Germinal center (tissue), 1 donor: Measurements from ENCODE around the gene FXN.
A peak's percentile ranks its signal among the peaks of the same experiment; 100 is the strongest.
"Not testable (repeated sequence)": the region's sequence is repeated elsewhere in the genome, so short reads cannot be mapped to it uniquely, and the experiment has no call there.

Experiments used
- DNase-seq: peaks from one replicate; pipeline ENCODE4 v3.0.0; 2012; ENCODE audit warnings: mixed read lengths, low spot score

Gene FXN

DNA sequence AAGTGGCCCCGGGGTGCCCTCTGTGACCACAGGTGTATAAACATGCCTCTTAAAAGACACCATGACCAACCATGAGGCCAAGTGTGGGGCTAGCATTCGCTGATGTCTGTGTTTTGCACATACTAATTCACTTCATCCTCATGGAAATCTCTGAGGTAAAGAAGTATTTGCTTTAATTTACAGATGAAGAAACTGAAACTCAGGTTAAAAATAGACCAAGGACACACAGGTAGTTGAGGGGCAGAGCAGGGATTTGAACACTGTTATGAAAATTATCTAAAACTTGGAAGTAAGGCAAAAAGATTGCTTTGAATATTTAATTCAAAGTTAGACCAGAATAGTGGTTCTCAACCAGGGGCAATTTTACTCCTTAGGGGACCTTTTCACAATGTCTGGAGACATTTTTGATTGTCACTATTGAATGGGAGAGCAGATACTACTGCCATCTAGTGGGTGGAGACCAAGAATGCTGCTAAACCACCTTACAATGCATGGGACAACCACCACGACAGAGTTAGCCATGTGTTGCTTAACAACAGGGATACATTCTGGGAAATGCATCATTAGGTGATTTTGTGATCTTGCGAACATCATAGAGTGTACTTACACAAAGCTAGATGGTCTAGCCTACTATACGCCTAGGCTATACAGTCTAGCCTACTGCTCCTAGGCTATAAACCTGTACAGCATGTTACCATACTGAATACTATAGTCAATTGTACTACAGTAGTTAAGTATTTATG is 8.0 kb upstream of the FXN start:
- DNase-seq, result peak; percentile 50

GRCh38 chr9:69028754-69029153 is 6.8 kb upstream of the FXN start:
- DNase-seq, result no peak

- DNase-seq, result no peak
Observed at GRCh38 chr9:69029535-69029934, 6.0 kb upstream of the FXN start.

DNA sequence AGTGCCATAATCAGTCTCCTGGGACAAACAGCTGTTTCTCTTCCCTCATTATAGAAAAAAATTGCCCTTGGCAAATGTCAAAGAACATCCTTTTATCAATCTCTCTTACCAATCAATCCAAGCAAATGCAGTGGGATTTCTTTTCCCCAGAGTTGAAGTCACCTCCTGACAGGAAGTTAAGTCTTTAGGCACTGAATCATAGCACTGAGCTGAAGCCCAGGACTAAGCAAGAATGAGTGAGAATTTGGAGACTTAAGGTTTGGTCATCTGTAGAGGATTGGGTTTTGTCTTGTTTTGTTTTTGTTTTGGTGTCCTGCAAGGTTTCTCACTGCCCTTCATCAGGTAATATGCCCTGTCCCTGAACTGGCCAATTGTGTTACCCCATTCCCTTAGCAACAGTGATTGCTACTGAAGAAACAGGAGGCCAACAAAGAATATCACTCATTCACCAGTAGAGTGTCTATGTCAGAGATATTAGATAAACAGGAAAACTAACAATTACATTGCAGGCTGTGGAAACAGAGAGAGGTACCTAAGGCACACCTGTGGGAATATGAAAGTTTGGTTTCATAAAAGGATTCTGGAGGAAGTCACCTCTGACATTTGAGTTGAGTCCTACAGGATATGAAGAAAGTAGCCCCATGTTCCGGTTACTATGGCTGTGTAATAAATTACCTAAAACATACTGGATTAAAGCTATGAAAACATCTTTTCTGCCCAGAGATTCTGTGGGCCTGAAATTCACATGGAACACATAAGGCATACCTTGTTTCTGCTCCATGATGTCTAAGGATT is 4.5 kb upstream of the FXN start:
- DNase-seq, result no peak

DNA sequence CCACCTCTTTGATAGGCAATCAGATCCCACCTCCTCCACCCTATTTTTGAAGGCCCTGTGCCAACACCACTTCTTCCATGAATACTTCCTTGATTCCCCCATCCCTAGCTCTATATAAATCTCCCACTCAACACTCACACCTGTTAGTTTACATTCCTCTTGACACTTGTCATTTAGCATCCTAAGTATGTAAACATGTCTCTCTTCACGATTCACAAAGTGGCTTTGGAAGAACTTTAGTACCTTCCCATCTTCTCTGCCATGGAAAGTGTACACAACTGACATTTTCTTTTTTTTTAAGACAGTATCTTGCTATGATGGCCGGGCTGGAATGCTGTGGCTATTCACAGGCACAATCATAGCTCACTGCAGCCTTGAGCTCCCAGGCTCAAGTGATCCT is 1.5 kb upstream of the FXN start:
- DNase-seq, result no peak

DNA sequence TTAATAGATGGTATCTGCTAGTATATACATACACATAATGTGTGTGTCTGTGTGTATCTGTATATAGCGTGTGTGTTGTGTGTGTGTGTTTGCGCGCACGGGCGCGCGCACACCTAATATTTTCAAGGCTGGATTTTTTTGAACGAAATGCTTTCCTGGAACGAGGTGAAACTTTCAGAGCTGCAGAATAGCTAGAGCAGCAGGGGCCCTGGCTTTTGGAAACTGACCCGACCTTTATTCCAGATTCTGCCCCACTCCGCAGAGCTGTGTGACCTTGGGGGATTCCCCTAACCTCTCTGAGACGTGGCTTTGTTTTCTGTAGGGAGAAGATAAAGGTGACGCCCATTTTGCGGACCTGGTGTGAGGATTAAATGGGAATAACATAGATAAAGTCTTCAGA is 757 bp downstream of the FXN start:
- DNase-seq, result no peak

DNA sequence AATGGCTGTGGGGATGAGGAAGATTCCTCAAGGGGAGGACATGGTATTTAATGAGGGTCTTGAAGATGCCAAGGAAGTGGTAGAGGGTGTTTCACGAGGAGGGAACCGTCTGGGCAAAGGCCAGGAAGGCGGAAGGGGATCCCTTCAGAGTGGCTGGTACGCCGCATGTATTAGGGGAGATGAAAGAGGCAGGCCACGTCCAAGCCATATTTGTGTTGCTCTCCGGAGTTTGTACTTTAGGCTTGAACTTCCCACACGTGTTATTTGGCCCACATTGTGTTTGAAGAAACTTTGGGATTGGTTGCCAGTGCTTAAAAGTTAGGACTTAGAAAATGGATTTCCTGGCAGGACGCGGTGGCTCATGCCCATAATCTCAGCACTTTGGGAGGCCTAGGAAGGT is 1.2 kb downstream of the FXN start:
- no peak for DNase-seq

GRCh38 chr9:69040646-69041045 is 5.1 kb downstream of the FXN start:
- no peak for DNase-seq

- DNase-seq, result no peak
Observed at GRCh38 chr9:69044240-69045219, 9.0 kb downstream of the FXN start.

- no peak for DNase-seq
Observed at GRCh38 chr9:69045821-69046220, 10.3 kb downstream of the FXN start.

DNA sequence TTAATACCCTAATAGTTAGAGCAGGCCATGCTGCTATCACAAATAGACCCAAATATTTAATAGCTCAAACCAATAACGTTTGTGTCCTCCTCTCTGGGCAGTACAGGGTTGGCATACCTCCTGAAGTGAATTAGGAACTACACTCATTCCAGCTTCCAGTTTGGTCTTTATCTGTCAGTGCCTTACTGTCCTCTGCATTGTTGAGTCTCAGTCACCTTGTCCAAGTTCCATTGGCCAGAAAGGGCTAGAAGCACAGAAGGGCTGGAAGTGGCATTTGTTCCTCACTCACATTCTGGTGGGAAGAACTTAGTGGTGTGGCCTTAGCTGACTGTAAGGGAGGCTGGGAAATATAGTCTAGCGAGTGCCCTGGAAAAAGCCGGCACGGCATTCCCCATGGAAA is 11.2 kb downstream of the FXN start:
- no peak for DNase-seq

GRCh38 chr9:69047371-69047770 is 11.8 kb downstream of the FXN start:
- no peak for DNase-seq

- no peak for DNase-seq
Observed at GRCh38 chr9:69049094-69049493, 13.5 kb downstream of the FXN start.

DNA sequence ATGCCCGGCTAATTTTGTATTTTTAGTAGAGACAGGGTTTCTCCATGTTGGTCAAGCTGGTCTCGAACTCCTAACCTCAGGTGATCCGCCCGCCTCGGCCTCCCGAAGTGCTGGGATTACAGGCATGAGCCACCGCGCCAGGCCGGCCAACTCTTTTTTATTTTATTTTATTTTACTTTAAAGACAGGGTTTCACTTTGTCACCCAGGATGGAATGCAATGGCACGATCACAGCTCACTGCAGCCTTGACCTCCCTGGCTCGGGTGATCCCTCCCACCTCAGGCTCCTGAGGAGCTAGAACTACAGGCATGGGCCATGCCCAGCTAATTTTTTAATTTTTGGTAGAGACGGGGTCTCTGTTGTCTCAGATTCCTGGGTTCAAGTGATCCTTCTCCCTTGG is 15.4 kb downstream of the FXN start:
- not testable (repeated sequence) for DNase-seq

DNA sequence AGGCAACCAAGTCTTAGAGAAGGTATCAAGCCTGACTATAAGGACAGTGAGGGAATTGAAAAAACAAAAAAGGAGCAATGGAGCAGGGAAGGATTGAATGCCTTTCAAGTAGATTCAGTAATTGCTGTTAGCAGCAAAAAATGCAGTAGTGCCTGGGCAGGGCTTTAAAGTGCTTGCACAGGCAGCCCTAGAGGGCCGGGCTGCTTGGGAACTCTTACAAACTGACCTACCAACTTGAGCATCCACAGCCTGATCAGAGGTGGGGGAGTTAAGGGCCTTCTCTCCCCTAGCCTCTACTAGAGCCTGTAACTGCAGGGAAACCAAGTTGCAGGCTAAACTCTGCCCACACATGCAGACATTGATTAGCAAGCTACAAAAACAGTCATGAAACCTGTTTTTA is 19.4 kb downstream of the FXN start:
- DNase-seq, result no peak

- no peak for DNase-seq
Observed at GRCh38 chr9:69056191-69056815, 20.8 kb downstream of the FXN start.

- DNase-seq, result no peak
Observed at GRCh38 chr9:69058101-69058500, 22.5 kb downstream of the FXN start.

DNA sequence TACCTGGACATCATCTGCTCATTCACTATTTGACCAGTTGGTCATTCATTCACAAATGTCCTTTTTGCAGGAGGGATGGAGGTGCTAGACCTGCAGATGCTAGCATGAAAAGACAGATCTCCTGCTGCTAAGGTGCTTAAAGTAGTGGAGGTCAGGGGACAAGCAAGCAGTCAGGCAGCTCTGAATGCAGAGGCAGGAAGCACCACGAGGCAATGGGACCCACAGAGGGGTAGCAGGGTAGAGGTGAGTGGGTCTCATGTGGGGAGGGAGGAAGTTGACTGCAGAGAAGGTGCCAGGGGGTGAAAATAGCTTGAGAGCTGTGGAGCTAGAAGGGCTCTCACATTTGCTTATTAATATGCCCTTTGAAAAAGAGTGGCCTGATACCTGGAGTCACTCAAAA is 25.2 kb downstream of the FXN start:
- DNase-seq, result no peak

DNA sequence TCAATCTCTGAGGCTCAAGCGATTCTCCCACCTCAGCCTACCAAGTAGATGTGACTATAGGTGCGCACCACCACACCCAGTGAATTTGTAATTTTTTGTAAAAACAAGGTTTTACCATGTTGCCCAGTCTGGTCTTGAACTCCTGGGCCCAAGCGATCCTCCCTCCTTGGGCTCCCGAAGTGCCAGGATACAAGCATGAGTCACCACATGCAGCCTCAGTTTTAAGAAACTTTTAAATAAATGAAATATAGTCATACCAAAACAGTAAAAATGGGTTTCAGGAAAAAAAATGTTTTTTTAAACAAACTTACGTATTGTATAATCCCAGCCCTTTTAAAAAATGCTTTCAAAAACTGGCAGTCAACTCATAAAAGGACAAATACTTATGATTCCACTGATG is 26.6 kb downstream of the FXN start:
- no peak for DNase-seq

DNA sequence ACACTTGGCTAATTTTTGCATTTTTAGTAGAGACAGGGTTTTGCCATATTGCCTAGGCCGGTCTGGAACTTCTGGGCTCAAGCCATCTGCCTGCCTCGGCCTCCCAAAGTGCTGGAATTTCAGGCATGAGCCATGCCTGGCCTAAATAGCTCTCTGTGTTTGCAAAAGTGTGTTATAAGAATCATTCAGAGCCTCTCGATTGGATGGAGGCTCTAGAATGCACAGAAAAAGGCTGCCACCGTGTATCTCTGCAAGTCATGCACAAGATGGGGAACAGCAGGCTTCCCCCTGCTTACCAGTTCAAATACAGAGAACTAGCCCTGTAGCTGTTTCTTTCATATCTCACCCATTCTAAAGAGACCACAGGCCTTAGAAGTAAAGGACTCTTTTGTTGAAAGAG is 28.3 kb downstream of the FXN start:
- no peak for DNase-seq

DNA sequence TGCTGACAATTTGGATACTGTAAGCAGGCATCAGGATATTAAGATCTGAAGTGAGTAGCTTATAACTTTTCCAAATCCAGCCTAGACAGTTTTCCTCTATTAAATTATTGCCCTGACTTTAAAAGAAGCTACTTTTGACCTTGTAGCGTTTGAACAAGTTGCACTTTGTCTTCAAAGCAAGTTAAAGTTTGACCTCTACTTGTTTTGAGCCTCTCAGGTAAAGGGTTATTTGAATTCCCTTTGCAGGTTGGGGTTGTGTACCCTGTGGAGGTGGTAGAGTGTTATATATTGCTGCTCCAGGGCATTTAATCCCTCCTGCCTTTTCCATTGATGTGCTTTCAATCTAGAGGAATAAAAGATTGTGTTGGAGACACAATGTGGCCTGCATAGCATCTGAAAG is 30.1 kb downstream of the FXN start:
- no peak for DNase-seq

DNA sequence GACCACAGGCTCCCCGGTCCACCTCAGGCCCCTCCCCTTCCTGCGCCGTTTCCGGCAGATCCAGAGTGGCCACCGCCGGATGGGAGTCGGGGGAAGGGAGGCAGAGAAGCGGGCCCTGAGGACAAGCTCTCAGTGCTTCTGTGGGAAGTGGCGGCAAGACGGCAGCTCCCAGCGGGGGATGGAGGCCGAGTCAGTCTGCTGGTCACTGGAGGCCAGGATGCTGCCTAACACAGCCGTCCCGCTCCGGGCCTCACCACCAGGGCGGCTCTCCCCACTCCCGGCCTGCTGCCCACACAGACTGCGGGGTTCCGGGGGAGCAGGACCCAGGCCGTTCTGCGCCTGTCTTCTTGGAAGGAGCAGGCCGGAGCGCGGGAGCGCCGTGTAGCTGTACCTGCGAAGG is 31.4 kb downstream of the FXN start:
- DNase-seq, result no peak
